ENCODE results near the gene GDPD5.

GDPD5 gene

GRCh38 chr11:75557666-75558494 is 32.1 kb upstream of the GDPD5 start:
- DNase-seq, result no peak

GRCh38 chr11:75556275-75556674 is 30.5 kb upstream of the GDPD5 start:
- no peak for DNase-seq

GRCh38 chr11:75555079-75555811 is 29.5 kb upstream of the GDPD5 start:
- DNase-seq, result no peak

GRCh38 chr11:75554258-75555022 is 28.7 kb upstream of the GDPD5 start:
- DNase-seq, result no peak

GRCh38 chr11:75553889-75554257 is 28.1 kb upstream of the GDPD5 start:
- no peak for DNase-seq

GRCh38 chr11:75553182-75553581 is 27.4 kb upstream of the GDPD5 start:
- no peak for DNase-seq

GRCh38 chr11:75549370-75549958 is 23.7 kb upstream of the GDPD5 start:
- no peak for DNase-seq

GRCh38 chr11:75548595-75549272 is 23.0 kb upstream of the GDPD5 start:
- no peak for DNase-seq

- DNase-seq, result no peak
Observed at GRCh38 chr11:75547617-75548058, 21.9 kb upstream of the GDPD5 start.

- DNase-seq, result no peak
Observed at GRCh38 chr11:75547177-75547576, 21.4 kb upstream of the GDPD5 start.

- no peak for DNase-seq
Observed at GRCh38 chr11:75543806-75544205, 18.1 kb upstream of the GDPD5 start.

GRCh38 chr11:75542088-75542438 is 16.3 kb upstream of the GDPD5 start:
- DNase-seq, result no peak

- no peak for DNase-seq
Observed at GRCh38 chr11:75541193-75542087, 15.7 kb upstream of the GDPD5 start.

- no peak for DNase-seq
Observed at GRCh38 chr11:75539459-75540334, 14.0 kb upstream of the GDPD5 start.

- DNase-seq, result no peak
Observed at GRCh38 chr11:75538150-75538942, 12.6 kb upstream of the GDPD5 start.

- no peak for DNase-seq
Observed at GRCh38 chr11:75537740-75538139, 12.0 kb upstream of the GDPD5 start.

- DNase-seq, result peak; percentile 88
Observed at GRCh38 chr11:75536786-75537641, 11.3 kb upstream of the GDPD5 start.

GRCh38 chr11:75535071-75535470 is 9.3 kb upstream of the GDPD5 start:
- no peak for DNase-seq
